Kidney tubule cell (primary cell): Measurements from ENCODE around the gene DPP9.

Experiments used
- DNase-seq: peaks from one replicate; pipeline ENCODE4 v3.0.0-alpha.2; 2018; ENCODE audit warnings: low spot score

The DPP9 gene

DNA sequence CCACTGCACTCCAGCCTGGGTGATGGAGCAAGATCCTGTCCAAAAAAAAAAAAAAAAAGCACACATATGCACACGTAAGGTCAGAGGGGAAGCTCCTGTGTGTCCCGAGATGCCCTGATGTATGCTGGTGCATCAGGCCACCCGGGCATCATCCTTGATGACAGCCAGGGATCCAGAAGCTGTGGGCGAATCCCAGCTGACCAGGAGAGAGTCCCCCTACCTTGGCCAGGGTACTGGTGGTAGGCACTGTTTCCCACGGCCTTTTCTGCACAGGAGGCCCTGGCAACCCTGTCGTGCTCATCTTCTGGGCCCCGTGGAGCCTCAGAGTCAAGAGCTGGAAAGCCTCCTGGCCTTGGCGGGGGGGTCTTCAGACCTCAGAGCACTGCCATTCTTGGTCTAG is 67.5 kb downstream of the DPP9 start:
- no peak for DNase-seq

DNA sequence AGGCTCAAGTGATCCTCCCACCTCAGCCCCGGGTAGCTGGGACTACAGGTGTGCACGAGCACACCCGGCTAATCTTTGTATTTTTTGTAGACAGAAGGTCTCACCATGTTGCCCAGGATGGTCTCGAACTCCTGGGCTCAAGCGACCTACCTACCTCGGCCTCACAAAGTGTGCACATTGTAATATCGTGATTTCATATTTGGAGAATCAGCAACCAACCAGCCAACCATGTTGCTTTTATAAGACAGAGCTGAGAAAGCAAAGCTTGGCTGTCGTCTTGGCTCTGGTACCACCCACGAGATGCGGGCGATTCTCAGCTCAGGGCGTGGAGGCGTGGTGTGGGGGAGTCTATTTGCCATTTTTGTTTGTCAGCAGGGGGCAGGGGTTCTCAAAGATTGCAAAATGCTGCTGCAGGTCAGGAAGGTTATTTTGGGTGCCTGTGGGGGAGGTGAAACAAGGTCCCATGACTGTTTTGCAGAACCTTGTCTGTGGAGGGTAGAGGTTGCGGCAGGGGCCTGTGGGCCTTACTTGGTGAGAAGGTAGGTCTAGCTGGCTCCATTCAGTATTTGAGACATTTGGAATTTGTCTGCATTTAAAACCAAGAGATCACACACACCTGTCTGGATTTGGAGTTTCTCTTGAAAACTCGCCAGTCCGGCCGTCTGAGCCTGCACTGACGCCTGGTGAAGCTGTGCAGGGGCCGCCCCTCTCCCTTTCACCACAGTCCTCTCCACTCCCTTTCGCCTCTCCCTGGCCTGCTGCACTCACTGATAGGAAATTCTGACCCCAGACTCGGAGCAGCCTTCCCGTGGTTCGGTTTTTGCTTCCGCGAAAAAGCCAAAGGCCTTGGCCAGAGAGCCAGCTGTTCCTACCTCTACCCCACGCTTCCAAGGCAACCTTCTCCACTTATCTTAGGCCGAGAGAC is 68.9 kb downstream of the DPP9 start:
- DNase-seq: no peak

DNA sequence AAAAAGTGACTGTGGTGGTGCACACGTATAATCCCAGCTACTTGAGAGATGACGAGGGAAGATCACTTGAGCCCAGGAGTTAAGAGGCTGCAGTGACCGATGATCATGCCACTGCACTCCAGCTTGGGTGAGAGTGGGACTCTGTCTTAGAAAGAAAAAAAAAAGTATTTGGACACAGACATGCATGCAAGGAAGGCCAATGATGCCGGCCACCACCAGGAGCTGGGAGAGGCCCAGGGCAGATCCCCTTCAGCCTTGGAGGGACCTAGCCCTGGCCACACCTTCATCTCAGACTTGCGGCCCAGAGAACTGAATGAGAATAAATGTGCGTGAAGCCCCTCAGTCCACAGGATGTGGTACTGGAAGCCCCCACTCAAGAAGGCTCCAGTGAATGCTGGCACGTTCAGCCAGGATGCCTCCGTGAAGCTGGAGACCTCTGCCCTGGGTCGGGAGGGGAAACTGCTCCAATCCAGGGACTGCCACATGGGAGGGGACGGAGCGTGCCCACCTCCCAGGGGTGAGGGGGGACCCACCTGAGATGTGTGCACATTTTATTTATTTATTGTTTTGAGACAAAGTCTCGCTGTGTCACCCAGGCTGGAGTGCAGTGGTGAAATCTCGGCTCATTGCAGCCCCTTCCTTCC is 69.7 kb downstream of the DPP9 start:
- DNase-seq: no peak

DNA sequence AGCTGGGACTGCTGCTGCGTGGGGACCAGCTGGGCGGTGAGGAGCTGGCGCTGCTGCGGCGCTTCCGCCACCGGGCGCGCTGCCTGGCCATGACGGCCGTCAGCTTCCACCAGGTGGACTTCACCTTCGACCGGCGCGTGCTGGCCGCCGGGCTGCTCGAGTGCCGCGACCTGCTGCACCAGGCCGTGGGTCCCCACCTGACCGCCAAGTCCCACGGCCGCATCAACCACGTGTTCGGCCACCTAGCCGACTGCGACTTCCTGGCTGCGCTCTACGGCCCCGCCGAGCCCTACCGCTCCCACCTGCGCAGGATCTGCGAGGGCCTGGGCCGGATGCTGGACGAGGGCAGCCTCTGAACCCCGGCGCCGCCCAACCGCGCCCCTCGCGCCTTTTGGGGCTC is 71.6 kb downstream of the DPP9 start:
- DNase-seq: no peak

DNA sequence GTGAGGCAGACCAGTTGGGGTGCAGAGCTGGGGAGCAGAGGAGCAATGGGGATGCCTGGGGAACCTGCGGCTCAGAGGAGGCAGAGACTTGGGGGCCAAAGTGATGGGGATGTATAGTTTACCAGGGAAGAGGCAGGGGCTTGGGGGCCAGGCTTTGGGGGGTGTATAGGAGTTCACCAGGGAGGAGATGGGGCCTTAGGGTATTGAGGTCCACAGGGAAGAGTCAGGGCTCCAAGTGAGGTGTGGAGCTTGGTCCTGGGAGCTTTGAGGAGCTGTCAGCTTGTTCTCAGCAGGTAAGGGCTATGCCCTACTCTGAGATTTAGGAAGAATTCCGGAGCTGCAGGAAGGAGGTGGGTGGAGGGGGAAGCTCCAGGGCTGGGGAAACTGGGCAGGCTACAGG is 73.5 kb downstream of the DPP9 start:
- DNase-seq: no peak

DNA sequence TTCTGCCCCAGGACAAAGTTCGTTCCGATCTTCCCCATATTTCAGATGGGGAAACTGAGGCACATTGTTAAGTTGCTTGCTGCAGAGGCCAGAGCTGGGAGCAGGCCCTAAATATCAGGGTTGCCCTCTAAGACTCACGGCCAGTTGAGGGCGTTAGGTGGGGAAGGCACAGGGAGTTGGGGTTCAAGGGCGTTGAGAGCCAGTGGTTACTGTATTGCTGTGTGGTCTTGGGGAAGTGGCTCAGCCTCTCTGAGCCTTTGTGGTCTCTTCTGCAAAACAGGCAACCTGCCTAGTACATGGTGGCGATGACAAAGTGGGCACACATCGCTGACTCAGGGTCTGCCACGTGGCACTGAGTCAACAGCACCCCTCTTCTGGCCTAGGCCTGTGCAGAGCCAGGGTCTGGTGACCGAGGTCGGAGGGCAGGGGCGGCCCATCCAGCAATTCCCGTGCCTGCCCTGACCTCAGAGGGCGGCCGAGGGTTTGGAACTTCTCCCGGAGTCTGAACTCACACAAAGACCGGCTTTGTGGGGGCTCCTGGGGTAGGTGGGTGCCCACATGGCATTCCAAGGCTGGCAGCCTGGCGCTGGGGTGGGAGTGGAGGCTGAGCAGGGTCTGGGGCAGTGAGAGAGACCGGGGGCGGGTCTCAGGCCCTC is 74.1 kb downstream of the DPP9 start:
- no peak for DNase-seq

DNA sequence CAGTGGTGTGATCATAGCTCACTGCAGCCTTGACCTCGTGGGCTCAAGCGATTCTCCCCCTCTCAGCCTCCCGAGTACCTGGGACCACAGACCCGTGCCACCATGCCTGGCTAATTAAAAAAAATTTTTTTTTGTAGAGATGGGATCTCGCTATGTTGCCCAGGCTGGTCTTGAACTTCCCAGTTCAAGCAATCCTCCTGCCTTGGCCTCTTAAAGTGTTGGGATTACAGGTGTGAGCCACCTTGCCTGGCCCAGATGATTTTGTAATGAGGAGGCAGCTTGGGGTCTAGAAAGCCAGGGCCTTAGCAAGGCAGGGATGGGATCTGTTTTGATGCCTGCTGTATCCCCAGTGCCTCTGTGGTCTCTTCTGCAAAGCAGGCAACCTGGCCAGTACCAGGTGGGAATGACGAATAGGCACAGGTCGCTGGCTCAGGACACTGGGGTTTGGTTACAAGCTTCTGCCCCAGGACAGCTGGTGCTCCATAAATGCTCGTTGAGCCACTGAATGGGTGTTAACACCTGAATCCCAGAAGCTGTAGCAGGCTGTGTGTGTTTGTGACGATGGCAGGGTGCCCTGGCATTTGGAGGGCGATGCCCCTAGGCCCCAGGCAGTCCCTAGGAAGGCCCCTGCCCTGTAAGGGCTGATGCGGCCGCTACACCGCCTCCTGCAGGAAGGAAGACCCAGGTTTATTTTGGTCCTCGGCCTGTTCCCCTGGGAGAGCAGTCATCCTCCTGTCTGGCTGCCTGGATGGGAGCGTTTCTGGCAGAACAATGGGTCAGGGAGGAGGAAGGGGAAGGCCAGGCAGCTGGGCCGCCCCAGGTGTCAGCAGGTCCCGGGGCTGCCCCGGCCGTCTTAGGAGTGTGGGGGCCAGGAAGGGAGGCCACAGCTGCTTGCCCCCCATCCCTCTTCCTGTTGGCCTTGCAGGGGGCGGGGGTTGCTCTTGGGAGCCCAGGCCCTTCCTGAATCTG is 75.7 kb downstream of the DPP9 start:
- DNase-seq: no peak

DNA sequence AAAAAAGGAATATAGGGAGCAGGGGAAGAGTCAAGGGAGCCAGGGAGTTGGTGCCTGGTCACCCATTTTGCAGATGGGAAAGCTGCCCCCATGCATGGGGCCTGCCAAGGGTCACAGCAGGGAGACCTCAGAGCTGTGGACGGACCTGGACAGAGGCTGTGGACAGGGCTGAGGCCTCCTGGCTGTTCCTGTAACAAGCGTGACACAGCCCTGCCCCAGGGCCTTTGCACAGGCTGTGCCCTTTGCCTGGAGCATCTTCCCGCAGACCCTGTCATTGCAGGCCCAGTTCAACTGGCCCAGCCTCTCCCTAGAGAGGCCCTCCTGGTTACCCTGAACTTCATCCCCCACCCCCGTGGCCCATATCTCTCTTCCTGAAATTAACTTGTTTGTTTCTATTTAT is 77.9 kb downstream of the DPP9 start:
- no peak for DNase-seq

DNA sequence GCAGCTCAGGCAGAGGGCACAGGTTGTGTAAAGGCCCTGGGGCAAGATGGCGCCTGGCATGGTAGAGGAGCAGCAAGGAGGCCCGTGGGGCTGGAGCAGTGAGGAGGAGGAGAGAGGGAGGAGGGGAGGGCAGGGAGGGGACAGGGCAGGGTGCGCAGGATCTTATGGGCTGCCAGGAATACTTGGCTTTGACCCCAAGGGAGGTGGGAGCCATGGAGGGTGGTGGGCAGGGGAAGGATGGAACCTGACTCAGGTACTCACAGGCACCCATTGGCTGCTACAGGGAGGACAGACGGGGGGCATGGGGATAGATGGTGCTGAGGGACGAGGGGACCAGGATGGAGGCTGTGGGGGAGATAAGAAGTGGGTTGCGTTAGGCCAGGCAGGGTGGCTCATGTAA is 81.0 kb downstream of the DPP9 start:
- no peak for DNase-seq

DNA sequence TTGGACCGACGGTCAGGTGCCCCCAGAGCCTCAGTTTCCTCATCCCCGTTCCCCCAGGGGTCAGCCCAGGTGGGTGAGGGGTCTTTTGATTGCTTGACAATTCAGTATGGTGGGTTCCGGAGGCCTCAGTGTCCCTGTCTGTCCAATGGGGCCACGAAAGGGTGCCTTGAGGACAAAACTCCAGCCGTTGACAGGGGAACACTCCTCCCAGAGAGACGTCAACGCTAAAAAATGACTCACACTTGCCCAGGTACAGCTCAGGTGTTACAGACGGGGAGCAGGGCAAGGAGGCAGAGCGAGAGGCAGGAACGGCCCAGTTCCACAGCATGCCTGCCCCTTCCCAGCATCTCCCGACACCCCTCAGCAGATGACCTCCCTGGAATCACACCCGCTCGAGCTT is 82.5 kb downstream of the DPP9 start:
- DNase-seq: no peak

DNA sequence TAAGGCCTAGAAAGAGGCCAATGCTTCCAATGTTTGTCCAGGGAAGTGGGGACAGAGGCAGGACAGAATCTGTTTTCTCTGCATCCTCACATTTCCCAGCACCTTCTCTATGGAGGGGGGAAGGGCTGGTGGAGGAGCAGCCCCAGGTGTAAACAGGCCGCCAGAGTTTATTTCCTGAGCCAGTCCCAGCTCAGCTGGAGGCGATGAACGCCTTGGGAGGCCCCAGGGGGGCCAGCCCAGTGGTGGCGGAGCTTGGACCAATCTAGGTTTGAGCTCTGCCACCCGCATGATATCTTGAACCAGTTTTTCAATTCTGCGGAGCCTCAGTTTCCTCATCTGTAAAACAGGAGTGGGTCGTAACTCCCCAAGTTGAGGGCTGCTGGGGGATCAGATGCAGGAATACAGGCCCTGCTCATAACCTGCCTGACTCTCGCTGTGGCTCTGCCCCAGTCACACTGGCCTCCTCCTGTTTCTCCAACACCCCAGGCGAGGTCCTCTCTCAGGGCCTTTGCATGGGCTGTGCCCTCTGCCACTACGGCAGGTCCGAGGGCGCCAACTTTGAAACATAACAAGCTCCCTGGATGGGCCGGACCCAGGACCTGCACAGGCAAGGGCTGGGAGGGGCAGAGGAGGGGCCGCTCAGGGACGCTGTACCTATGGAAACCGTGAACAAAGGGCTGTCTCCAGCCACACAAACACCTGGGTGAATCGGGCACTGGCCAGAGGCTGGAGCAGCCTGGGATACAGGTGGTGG is 83.2 kb downstream of the DPP9 start:
- no peak for DNase-seq

DNA sequence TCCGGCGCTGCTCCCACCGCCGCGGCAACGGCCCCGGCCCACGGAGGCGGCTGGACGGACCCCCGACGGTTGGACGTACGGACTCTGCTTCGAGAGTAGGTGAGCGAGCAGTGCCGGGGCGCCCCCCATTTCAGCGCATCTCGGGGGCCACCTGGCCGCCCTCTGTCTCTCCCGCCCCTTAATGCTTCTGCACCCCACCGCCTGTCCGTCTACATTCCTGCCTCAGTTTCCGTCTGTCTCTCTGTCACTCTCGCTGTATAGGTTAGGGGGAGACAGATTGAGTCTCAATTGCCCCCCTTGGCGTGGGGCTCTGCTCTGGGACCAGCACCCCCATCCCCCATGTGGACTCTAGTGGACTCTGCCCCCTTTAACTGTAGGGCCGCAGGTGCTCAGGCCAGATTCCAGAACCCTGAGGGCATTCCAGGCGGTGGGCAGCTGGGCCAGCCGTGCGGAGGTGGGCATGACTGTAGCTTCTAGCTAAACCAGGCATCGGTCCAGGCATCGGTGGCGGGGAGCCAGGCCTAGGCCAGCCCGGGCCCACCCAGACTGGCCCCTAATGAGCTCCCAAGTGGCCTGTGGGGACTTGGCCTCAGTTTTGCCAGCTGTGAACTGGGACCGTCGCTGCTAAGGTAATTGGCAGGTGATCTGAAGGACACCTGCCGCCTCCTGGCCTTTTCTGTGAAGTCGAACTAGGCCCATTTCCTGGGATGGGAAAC is 84.0 kb downstream of the DPP9 start:
- no peak for DNase-seq

DNA sequence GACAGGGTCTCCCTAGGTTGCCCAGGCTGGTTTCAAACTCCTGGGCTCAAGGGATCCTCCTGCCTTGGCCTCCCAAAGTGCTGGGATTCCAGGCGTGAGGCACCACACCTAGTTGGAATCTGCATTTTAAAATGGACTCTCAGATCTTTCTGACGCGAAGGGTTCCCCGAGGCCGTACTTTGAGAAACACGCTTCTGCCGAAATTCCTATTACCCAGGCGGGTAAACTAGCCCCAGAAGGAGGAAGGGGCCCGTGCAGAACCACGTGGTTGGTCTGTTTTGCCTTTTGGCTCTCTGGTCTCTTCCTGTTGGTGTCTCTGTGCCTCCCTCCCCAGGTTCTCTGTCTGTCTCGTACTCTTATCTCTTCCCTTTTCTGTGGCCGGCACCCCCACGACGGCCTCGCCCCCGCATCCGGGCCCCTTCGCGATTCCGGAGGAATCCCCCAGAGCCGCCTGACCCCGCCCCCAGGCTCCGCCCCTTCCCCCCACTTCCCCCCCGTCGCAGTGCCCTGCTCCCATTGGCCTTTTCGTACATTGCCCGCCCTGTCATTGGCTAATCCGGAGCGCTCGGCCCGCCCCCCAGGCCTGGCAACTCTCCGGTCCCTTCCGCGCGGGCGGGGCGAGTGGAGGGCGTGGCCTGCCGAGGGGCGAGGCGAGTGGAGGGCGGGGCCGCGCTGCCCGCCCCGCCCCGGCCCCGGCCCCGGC is 84.7 kb downstream of the DPP9 start, which contains the start of gene TNFAIP8L1:
TNFAIP8L1 (plus strand) TSS at position 689 of the 703 bp plus-strand sequence. CDS start 12,354 bp downstream, outside the sequence.
- DNase-seq: peak; percentile 95

DNA sequence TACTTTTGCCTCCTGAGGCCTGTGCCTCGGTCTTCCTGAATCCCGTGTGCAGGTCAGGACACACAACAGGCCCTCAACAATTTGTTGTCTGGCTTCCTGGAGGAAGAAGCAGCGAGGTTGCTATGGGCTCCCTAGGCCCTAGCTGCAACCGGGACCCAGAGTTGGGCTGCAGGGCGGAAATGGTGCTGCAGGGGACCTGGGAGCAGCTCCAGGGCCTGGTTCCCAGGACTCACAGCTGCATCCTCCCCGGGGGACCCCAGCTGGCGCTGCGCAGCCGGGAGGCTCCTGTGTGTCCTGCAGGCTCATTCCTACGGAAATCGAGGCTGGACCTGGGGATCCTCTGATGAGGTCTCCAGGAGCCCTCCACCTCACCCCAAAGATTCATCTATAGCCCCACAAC is 85.3 kb downstream of the DPP9 start:
- no peak for DNase-seq

DNA sequence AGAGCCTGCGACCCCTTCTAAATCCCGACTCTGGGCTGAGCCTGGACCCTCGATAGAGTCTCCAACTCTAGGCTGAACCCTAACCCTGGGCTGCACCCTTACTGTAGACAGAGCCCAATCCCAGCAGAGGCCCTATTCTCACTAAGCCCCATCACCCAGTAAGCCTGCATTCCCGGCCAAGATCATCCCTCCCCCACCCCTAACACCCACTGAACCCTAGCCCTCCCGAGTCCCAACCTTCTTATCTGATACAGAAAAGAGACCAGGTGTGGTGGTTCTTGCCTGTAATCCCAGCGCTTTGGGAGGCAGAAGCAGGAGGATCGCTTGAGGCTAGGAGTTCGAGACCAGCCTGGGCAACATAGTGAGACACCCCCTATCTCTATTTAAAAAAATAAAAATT is 86.9 kb downstream of the DPP9 start:
- no peak for DNase-seq

DNA sequence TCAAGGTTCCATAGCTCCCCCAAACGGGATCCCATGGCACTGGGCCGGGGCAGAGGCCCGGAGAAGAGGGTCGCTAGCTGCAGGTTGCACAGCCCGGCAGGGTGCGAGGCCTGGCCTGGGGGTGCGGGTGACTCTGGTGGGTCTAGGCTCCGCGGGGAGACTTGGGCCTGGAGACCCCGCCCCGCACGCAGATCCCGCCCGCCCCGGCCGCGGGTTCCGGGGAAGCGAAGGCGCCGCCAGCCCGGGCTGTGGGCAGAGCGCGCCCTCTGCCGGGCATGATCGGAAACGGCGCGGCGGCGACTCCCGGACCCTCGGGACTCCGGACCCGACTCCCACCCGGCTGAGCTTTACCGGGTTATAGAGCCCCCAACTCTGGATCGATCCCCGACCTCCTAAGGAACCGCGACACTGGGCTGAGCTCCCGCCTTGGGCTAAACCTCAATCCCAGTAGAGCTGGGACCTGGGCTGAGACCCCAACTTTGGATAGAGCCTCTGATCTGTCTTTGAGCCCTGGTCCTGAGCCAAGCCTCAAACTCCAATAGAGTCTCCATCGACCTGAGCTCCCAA is 87.4 kb downstream of the DPP9 start:
- DNase-seq: peak; percentile 53

DNA sequence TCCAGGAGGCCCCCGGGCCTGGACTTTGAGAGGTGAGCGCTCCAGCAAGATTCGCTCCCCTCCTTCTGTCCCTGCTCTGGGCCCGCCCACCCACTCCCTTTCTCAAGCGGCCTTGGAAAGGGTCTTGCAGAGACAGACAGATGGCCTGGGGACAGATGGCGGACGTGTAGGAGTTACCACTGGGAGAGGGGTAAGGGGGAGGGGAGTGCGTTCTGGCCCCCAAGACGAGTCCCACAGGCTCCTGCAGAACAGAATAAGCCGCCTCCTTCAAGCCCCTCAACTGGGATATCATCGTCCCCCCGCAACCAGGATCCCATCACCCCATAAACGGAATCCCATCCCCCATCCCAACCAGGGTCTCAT is 87.9 kb downstream of the DPP9 start:
- DNase-seq: no peak

DNA sequence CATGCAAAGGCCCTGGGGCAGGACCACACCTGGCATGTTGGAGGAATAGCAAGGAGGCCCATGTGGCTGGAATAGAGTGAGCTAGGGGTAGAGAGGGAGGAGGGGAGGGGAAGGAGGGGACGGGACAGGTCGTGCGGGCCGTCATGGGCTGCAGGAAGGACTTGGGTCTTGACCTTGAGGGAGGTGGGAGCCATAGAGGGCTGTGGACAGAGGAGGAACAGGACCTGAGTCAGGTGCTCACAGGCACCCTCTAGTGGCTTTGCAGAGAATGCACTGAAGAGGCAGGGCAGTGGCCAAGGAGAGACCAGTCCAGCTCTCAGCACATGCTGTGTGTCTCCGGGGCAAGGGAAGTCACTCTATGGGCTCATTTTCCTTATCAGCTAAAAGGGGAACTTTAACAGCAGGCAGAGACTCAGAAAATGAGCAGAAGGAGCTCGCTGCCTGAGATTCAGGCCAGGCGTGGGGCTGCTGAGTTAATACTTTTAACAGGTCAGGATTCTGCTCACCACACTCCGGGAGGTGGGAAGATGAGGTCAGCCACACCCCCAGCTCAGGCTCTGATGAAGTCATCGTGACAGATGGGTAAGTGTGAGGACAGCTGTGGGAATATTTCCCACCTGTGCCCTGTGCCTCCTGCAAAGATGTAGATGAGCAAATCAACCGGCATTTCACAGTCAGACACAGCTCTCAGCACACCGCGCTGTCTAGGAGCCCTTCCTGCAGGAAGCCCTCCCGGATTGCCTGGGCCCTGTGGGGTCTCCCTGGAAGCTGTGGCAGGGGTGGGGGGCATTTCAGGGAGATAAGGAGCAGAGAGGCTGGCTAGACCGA is 90.3 kb downstream of the DPP9 start:
- peak; percentile 93 for DNase-seq
